ENCODE results near the gene DCBLD2. TPM values are rescaled to one million over a fixed set of nuclear protein-coding genes. Genes with fewer than 3 reads are reported as not detected.

DCBLD2 gene
- total RNA-seq, 1 experiment from 2014 or later, result 48.0 TPM

DNA sequence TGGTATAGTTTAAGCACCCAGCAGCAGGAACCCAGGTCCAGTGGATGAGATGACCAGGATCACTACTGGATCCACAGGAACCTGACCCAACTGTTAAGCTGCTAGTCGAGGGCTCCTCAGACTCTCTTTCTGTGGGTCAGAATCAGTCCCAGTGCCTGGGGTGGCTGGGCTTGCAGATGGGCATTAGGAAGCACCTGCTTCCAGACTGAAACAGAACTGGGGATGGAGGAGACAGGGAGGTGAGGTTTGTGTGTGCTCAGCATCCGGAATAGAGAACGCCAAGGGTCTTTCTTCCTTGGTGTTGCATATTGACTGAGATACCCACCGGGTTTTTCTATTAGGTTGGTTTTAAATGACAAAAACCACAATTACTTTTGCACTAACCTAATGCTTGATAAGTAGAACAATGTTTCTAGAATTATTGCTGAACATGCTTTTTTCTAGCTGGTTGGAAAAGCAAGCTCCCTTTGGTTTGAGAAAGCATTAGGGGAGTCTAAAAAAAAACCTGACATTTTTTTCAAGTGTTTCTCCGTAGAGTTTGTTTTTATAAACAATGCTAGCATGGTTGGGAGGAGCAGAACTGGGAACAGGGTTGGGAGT, 137.6 kb downstream of the DCBLD2 start:
- Histone ChIP-seq H2BK15ac (ENCODE audit: low read depth, low read length) (no peak overlapping the region), H3K9me3 (ENCODE audit: control insufficient read depth, low read depth, low read length) (no peaks in the 10 kb centered on the region), H3K23ac (ENCODE audit: insufficient read length, low read depth, low read length) (no peak overlapping the region), H2BK12ac (ENCODE audit: insufficient read length, low read depth, low read length) (no peak overlapping the region), H3K18ac (ENCODE audit: insufficient read length, low read depth, low read length) (no peak overlapping the region), H2BK20ac (ENCODE audit: low read depth, low read length, poor library complexity, severe bottlenecking) (no peak overlapping the region), H3K56ac (ENCODE audit: insufficient read length, low read depth, low read length) (no peak overlapping the region), H3K4ac (ENCODE audit: low read depth, low read length) (no peak overlapping the region), H3K27ac (ENCODE audit: insufficient read length, low read depth, low read length) (no peak overlapping the region), H3K23me2 (ENCODE audit: insufficient read length, low read depth, low read length, poor library complexity, severe bottlenecking) (no peaks in the 10 kb centered on the region), H3K9ac (ENCODE audit: extremely low read depth, insufficient read length, low read length) (no peak overlapping the region), H3K79me1 (ENCODE audit: insufficient read depth, low read depth, low read length, poor library complexity, severe bottlenecking) (no peaks in the 10 kb centered on the region), H2BK5ac (ENCODE audit: insufficient read length, low read length) (no peak overlapping the region), H3K79me2 (ENCODE audit: insufficient read depth, low read length) (no peaks in the 10 kb centered on the region), H3K4me2 (ENCODE audit: insufficient read depth, insufficient read length, low read length) (no peak overlapping the region), H2AFZ (ENCODE audit: low read length) (no peak overlapping the region), H3T11ph (ENCODE audit: low read length) (no peak overlapping the region), H2BK120ac (ENCODE audit: low read depth, low read length, poor library complexity, severe bottlenecking) (no peak overlapping the region), H4K8ac (replicated peaks; ENCODE audit: insufficient read length, low read depth, low read length) (no peak overlapping the region), H3K27me3 (ENCODE audit: insufficient read depth, low read length) (no peaks in the 10 kb centered on the region), H4K20me1 (ENCODE audit: control insufficient read depth, insufficient read depth, insufficient read length) (no peaks in the 10 kb centered on the region), H4K91ac (ENCODE audit: insufficient read length, low read depth, low read length) (no peak overlapping the region), H2AK5ac (ENCODE audit: insufficient read length, low read length) (no peak overlapping the region), H4K5ac (ENCODE audit: insufficient read length, low read depth, low read length) (no peak overlapping the region), H3K14ac (ENCODE audit: insufficient read depth, low read length) (no peak overlapping the region), H3K4me1 (ENCODE audit: insufficient read depth, low read length) (no peaks in the 10 kb centered on the region)
- no peak for TF ChIP-seq CTCF (conservative IDR thresholded peaks at IDR 0.05)
- WGBS (ENCODE audit: extremely low coverage, insufficient read length, low lambda C conversion rate), result no CpG with 5 or more reads among the region's 5 CpGs
- Mint-ChIP-seq H3K4me1 (peaks cover 22 to 43% of the 10 kb centered on the region in 2 experiments), H3K27ac (peak overlapping the region in 1 of 3 experiments; percentile 19; a peak in 2 of 7 replicates), H3K4me3 (no peak overlapping the region), H3K9me3 (no peaks in the 10 kb centered on the region), H3K27me3 (ENCODE audit: low read depth) (no peaks in the 10 kb centered on the region), H3K36me3 (ENCODE audit: insufficient read depth in 1 of 3, low read depth in 3 of 3) (no peaks in the 10 kb centered on the region)
- DNase-seq, result no peak
